COLO668 (cell line): ENCODE measurements around the gene AGT.
"Not testable (repeated sequence)": the region's sequence is repeated elsewhere in the genome, so short reads cannot be mapped to it uniquely, and the experiment has no call there.

Source experiments
- DNase-seq: peaks from one replicate; lab custom pipeline; 2025; ENCODE audit not compliant: unreplicated experiment; lab: John Stamatoyannopoulos, UW

AGT gene

DNA sequence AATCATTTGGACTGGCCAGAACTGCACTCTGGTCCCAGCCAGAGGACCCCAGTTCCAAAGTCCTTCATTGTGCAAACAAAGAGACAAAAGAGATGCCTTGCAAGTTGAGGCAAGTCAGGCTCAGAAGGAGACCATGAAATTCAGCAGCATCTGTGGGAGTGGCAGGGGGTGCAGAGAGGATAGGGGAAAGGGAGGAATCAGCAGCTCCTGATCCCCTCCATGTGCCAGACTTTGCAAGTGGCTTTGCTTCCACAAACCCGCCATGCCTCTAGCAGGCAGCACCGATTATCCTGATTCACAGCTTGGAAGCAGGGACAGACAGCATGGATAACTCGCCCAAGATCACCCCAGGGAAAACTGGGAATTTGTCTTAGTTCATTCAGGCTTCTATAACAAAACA, 31.1 kb upstream of the AGT start:
- DNase-seq = peak; percentile 60

DNA sequence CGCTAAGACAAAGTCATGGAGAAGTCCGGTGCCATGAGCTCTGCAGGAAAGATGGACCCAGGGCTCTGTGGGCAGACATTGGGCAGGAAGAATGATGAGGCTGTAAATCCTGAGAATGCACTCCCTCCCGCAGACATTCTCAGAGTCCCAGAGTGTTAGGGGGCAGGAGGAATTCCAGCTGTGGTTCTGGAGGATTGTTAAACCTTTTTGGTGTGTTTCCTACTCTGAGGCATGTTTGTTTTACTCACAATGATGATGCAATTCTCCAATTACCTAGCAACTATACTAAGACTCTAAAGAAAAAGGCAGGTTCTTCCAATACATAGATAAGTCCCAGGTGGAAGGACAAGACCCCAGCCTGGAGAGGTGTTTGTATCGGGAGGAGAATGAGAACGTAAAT, 30.5 kb upstream of the AGT start:
- no peak for DNase-seq

DNA sequence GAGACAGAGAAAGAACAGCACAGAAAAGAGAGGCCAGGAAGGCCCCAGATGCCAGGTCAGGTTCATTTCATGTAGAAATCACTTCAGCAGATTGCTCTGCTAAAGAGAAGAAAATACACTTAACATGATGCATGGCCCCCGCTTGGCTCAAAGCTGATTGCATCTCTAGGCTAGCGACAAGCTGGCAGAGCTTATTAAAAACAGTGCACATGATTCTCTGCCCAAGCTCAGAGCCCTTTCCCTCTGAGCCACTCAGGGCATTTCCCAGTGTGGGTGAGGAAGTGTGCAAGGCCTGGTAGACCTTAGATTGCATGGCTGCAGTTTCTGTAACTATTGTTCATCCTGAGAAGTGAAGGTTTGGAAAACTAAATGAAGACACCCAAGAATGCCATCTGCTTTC, 30.0 kb upstream of the AGT start:
- DNase-seq = no peak

GRCh38 chr1:230739564-230740290, 25.8 kb upstream of the AGT start:
- DNase-seq = no peak

DNA sequence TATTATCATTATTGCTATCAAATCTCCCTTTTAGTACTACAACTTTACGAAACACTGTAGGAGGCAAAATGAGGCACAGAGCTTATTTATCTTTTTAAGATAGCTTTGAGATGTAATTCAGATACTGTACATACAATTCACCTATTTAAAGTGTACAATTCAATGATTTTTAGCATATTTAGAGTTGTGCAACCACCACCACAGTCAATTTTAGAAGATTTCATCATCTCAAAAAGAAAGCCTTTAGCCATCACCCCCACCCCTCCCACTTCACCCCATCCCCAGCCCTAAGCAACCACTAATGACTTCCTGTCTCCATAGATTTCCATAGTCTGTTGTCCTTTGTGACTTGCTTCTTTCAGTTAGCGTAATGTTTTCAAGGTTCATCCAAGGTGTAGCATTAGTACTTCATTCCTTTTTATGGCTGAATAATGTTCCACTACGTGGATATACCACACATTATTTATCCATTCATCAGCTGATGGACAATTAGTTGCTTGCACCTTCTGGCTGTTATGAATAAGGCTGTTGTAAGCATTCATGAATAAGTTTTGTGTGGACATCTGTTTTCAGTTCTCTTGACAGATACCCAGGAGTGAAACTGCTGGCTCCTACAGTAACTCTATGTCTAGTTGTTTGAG, 23.8 kb upstream of the AGT start:
- DNase-seq = no peak

- peak; percentile 82 for DNase-seq
Observed at GRCh38 chr1:230735447-230735846, 21.5 kb upstream of the AGT start.

DNA sequence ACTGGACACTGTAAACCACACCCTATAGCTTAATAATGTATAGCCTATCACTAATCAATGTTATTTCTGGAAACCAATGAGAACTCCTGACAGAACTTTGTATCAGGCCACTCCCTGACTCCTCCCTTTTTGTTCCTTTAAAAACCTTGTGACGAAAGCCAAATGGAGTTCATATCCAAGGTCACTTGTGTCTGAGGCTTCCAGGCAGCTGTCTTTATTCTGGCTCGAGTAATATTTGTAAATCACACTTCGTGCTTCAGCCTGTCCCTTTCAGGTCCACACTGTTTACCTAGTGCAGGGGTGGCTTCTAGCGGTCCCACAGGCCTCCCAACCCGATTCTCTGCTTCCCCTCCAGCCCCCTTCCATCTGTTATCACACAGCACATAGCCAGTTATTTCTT, 17.1 kb upstream of the AGT start:
- DNase-seq = peak; percentile 33

DNA sequence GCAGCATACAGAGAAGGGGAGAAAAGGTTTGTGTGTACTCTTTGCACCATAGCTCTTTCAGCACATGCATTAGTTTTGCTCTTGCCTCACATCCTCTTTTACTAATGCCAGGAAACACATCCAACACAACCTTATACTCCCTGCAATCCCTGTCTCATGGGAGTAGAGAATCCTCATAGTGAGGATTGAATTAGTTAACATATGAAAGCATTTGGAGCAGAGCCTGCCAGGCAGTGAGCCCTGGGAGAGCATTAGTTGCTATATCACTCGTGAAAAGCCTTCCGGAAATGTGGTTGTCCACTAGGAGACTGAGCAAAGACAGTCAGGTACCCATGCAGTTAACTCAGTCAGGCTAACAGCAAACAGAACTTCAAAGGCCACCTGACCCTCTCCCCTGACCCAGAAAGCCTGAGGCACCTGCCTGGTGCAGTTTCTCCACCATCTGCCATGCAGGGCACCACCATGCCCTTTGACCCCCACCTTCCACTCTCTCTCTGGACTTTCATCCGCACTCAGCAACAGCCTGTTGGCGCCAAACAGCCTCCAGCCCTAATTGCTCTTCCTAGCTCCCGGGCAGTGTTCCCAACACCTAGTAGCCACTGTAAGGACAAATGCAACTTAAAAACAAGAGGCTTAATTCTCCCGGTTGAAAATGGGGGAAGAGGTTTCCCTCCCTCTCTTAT, 14.9 kb upstream of the AGT start:
- DNase-seq = peak; percentile 51

DNA sequence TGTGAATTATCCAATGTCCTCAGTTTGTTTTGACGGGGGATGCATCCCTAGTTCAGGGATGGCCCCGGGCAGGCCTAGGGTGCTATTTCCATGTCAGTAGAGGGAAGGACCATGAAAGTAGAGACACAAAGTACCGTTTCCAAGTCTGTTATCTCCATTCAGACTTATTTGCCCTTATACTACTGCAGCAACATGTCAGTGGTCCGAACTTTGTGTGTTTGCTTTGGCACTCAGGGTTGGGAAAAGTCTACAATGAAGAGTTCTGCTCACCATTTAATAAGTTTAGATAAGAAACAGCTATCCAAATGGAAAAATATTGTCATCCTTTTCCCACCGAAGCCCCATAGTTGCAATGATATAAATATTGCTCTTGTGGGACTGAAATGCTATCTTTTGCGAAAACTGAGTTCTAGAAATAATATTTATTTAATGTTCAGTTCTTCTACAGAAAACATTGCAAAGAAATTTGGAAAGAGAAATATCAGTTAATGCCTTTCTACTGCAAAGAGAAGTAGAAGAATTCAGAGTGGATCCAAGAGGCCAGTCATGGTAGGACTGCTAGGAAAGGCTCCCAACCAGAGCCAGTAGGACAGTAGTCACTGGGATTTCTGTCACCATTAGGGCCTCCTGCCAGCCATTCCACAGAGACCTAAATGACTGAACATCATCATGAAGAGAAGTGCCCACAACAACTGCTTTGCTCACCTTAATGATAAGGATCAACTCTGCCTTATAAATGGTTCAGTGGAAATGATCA, 11.5 kb upstream of the AGT start:
- DNase-seq = no peak

DNA sequence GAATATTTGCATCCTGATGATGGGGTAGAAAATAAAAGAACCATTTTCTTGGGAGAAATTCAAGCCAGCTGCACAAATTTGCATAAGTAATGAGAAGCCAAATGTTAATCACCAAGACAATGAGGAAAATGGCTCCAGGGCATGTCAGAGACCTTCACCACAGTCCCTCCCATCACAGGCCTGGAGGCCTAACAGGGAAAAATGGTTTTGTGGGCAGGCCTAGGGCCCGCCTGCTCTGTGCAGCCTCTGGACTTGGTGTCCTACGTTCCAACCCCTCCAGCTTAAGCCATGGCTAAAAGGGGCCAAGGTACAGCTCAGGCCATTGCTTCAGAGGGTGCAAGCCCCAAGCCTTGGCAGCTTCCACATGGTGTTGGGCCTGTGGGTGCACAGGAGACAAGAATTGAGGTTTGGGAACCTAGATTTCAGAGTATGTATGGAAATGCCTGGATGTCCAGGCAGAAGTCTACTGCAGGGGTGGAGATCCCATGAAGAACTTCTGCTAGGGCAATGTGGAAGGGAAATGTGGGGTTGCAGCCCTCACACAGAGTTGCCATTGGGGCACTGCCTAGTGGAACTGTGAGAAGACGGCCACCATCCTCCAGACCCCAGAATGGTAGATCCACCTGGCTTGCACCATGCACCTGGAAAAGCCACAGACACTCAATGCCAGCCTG, 8.1 kb upstream of the AGT start:
- DNase-seq = not testable (repeated sequence)

DNA sequence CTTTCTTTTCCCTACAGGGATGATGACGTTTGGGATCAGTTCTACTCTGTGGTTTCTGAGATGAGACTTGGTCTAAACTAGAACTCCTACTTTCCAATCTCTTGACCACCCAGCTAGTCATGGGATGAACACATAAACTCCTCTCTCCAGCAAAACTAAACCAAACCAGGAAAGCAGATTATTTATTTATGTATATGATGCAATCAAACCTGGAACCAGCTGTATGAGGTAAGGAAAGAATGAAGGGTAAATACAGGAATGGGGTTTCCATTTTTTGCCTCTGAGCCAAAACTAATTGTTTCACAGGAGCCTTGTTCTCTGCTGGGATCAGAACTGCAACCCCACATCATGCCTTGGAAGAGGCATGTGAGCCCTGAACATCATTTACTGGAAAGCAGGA, 3.3 kb upstream of the AGT start:
- DNase-seq = no peak

- not testable (repeated sequence) for DNase-seq
Observed at GRCh38 chr1:230716453-230716852, 2.5 kb upstream of the AGT start.

DNA sequence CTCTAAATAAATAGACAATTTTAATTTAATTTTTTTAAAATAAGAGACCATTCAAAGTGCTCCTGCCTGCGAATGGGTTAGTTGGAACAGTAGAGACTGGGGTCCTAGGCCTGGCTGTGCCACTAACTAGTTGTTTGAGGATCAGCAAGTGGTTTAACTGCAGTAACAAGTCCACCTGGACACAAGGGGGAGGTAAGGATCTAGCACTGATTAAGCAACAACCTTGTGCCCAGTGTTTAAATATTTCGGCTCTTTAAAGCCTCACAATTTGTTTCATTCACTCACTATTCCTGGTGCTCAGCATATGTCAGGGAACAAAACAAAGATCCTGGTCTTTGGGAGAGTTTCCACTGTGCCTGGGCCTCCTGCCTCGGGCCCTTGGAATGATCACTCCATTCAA, 1.6 kb upstream of the AGT start:
- no peak for DNase-seq

DNA sequence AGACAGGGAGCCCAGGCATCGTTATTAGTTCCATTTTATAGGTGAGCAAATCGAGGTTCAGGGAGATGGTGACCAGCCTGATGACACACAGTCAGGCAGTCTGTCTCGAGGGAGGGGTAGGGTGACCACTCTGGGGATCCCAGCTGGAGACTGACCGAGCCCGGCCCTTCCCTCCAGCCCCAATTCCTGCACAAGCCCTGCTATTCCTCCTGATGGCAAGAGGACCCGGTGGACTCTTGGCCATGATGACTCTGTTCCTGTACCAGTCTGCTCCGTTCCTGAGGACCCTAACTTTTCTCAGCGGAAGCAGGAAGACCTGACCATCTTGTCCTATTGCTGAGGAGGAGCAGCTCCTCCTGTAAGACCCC, 391 bp downstream of the AGT start:
- no peak for DNase-seq

DNA sequence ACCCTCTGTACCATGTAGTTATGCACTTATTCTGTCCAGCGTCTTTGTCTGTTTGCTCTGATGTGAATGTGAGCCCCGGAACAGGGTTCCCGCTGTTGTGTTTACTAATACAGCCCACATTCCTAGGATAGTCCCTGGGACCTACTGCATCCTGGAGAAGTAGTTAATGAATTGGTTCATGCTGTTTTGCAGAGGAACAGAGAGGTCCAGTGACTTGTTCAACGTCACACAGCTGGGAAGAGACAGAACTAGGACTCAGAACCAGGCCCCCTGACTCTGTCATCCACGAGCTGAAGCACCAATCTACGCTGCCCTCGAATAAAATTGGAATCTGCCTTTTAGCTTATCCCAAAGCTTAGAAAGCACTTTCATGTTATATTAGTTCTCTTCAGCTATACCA, 784 bp downstream of the AGT start:
- DNase-seq = no peak

DNA sequence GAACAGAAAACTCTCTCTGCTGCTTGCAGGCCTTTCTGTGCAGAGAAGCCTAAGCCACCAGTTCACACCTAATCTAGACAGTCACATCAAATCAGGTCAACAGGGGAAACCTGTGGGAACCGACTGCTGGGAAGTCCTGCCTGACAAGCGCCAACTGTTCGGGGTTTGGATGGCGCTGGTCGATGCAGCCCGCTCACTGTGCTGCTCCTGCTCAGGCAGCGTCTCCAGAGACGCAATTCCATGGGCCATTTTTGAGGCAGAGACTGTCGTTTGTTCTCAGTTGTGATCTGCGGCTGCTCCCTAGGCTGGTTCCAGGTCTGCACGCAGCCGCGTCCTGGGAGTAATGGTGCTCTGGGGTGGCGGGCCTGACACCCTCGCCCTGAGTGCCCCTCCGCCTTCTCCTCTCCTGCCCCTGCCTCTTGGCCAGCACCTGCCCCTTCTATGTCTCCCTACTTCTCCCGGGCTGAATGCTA, 1.4 kb downstream of the AGT start:
- no peak for DNase-seq

DNA sequence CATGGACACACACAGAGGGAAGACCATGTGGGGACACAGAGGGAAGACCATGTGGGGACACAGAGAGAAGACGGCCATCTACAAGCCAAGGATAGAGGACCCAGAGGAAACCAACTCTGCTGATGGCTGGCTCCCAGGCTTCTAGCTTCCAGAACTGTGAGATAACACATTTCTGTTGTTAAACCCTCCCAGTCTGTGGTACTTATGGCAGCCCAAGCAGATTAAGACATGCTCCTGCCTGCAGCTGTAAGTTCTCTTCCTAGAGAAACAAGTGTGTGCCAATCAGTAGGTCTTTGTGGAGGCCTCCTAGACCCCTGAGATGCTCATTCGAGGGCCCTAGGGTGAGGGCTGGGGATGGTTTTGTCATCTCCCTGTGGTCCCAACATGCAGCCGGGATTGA, 2.7 kb downstream of the AGT start:
- DNase-seq = no peak

DNA sequence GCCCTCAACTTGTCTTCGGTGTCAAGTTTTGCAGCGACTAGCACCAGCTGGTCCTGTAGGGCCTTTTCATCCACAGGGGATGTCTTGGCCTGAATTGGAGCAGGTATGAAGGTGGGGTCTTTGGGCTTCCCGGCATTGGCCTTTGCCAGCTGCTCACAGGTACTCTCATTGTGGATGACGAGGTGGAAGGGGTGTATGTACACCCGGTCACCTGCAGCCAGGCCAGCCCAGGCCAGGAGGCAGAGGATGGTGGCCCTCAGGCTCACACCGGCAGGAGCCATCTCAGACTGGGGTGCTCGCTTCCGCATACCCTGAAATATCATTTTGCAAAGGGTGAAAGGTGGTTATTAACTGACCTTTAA, 3.4 kb downstream of the AGT start:
- DNase-seq = no peak

DNA sequence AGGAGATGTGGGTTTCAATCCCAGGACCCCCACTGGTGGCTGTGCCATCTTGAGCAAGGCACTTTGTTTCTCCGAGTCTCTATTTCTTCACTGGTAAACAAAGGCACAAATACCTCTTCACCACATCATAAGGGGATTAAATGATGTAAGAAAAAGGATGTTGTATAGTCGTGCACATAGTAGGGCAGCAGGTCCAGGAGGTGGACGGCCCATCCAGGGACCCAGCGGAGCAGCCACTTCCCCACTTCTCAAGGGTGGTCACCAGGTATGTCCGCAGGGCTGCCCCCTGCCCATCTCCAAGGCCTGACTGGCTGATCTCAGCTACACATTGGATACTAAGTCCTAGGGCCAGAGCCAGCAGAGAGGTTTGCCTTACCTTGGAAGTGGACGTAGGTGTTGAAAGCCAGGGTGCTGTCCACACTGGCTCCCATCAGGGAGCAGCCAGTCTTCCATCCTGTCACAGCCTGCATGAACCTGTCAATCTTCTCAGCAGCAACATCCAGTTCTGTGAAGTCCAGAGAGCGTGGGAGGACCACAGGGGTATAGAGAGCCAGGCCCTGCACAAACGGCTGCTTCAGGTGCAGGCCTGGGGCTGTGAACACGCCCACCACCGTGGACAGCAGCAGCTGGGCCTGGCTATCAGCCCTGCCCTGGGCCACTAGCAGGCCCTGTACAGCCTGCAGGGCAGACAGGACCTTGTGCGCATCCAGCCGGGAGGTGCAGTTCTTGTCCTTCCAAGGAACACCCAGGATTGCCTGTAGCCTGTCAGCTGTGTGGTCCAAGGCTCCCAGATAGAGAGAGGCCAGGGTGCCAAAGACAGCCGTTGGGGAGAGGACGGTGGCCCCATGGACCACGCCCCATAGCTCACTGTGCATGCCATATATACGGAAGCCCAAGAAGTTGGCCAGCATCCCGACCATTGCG, 4.0 kb downstream of the AGT start:
- DNase-seq = no peak
